ENCODE measurements around the gene BCL2.

The BCL2 gene

GRCh38 chr18:63177919-63178821 lies 141.4 kb downstream of the BCL2 start:
- peak in 1 of 2 experiments; percentile 11 for DNase-seq

GRCh38 chr18:63177259-63177658 lies 142.3 kb downstream of the BCL2 start:
- DNase-seq: no peak

DNA sequence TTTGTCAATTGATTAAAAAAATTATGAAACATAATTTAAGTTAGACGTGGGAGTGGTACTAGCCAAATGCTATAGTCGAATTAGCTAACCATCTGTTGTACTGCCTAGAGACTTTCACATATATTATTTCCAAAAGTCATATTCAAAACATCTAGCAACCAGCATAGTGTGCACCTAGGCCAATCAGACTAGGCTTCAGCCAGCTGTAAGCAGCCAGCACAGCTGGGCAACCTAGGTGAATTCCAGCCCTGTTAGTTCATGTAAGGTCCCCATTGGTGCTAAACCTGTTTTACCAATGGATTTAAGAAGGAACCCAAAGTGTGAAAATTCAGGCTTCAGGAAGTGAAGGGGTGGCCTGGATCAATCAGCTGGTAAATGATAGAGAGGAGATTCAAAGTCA lies 144.3 kb downstream of the BCL2 start:
- DNase-seq: no peak

- DNase-seq: no peak
These were observed 145.6 kb downstream of the BCL2 start for GRCh38 chr18:63173983-63174382.

- no peak for DNase-seq
These were observed 149.7 kb downstream of the BCL2 start for GRCh38 chr18:63169853-63170252.

DNA sequence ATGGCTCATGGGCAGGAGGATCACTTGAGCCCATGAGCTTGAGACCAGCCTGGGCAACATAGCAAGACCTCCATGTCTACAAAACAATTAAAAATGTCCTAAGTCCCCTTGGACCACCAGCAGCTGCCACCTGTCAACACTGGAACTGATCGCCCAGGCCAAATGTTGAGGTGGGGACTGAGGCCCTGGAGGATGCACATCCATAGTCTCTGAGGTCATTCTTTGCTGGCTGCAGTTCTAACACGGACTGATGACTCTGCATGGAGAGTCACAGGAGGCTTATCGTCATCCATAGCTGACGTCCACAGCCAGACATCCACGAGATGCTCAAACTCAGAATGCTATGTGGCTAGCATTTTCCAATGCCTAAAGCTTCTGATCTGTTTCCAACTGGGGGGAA lies 151.3 kb downstream of the BCL2 start:
- DNase-seq: no peak

GRCh38 chr18:63166142-63166541 lies 153.4 kb downstream of the BCL2 start:
- no peak for DNase-seq

DNA sequence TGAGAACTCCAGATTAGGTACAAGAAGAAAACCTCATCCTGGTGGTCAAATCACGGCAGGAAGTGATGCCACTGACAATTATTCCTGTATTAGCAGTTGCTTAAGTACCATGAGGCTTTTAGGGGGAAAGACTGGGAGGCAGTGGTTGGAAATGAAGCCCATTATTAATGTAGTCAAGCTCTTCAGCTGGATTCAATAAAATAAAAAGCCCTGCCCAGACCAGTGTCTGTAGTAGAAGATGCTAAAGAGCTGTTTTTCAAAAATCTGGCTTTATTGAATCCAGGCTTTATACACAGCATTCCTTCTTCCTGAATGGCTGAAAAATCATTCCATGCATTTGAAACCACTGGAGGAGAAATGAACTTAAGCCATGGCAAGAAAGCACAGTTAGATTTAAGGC lies 155.2 kb downstream of the BCL2 start:
- no peak for DNase-seq

- no peak for DNase-seq
These were observed 157.1 kb downstream of the BCL2 start for GRCh38 chr18:63162271-63163014.

GRCh38 chr18:63161761-63162195 lies 157.8 kb downstream of the BCL2 start:
- DNase-seq: no peak

GRCh38 chr18:63161032-63161760 lies 158.4 kb downstream of the BCL2 start:
- no peak for DNase-seq

DNA sequence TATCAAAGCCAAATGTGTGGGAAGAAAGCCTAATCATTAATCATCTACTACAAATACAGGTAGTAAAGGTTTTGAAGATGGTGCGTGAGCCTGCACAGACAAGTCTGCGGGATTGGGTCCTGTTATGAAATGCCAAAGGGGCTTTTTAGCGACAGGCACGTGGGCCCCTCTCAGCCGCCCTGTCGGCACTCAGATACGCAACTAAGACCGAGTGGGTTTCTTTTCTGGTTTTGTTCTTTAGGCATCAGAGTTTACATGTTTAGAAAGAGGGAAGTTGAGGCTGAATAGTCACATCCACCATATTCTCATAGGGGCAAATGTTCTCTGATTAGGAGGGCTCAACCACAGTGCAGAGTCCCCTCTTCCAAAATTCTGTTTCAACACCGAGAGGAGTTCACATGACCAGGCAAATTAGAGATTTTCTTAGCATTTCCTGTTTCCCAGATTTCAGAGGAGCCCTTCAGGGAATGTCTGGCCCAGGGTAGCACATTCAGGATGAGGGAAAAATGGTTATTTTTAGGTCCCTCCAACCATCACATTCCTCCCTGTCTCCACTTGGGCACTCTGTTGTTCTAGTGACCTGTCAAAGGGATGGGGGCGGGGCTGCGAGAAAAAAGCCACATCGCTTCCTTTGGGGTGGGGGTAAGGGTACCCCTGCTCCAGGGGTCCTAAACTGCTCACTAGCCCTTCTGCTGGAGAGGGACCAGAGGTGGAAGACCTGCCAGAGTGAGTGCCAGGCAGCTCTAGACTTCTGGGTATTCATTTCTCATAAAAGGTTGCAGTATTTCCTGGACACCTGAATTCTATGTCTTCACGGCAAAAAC lies 159.2 kb downstream of the BCL2 start:
- DNase-seq: no peak

DNA sequence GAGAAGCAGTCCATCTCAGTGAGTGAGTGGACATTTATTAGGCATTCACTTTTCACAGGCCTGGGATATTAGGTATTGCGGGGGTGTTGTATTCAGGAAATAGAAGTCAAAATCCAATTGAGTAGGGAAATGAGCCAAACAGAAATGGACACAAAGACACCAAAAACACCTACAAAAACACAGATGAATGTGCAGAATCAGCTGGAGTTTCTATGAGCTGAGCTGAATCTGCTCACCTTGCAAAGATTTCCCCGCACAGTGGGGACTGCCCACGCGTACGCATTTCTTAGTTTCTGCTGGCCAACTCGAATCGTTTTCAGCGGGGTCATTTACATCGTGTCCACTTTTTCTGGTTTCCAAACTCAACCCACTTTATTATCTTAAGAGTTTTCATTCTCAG lies 160.0 kb downstream of the BCL2 start:
- DNase-seq: no peak

GRCh38 chr18:63158676-63159291 lies 160.8 kb downstream of the BCL2 start:
- no peak for DNase-seq

- no peak for DNase-seq
These were observed 161.4 kb downstream of the BCL2 start for GRCh38 chr18:63158012-63158631.

GRCh38 chr18:63157293-63158011 lies 162.1 kb downstream of the BCL2 start:
- DNase-seq: no peak

DNA sequence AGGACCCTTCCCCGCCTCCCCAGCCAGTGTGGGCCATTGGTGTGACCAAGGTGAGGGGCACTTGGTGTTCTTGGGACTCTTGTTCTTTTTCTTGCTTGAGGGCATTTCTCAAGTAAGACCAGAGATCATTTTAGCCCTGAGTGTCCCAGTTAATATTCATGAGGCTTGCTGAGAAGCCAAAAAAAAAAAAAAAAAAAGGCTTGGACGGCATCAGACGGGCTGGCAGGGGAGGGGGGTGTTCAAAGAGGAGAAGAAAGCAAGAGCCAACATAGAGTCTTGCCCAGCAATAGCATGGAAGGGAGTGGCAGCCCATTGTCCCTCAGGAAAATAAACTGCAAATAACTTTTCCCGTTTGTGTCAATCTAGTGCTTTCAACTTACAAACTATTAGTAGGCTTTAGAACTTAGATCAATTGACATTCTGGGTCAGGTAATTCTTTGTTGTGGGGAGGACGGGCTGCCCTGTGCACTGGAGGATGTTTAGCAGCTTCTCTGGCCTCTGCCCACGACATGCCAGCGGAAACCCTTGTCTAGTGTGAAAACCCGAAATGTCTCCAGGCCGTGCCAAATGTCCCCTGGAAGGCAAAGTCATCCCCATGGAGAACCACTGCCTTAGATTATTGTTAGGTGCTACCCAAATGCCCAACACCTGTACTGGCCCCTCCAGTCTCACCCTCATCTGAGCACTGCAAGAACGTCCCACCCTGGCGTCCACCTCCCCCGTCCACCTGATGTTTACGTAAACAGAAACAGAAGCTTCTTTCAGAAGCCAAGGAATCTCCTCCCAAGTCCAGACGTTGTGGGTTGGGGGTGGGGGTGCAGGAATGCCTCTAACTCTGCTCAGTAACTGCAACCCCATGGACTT lies 163.4 kb downstream of the BCL2 start:
- no peak for DNase-seq

DNA sequence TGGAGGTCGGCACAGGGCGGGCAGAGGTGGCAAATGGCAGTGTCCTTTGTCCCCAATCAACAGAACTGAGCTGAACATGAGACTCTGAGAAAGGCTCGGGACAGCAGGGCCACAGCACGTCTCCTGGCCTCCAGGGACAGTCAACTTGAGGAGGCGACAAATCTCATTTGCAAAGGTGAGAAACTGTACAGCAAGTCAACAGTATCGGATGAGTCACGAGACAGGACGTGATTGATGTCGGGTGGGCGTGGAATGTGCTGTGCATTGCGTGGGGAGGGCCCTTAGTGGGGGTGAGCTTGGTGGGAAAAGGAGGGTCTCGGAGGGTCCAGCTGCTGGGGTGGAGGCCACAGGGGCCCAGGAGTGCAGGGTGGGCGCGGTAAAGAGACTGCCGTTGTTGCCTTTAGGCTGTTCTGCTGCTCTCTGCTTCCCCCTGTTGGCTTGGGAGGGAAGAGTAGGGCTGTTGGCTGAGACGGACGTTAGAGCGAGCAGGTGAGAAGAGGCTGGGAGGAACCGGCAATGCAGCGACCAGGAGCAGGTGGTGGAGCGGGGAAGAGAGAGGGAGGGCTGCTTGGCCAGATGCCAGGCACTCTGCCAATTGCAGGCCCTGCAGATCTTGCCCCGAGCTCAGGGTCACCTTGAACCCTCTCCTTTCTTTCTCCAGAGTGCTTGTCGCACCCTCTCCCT lies 164.3 kb downstream of the BCL2 start:
- DNase-seq: peak; percentile 4 to 62
